ENCODE results near the gene TCEA3. TPM values are rescaled to one million over a fixed set of nuclear protein-coding genes. Genes with fewer than 3 reads are reported as not detected.

Gene TCEA3
- total and polyA plus RNA-seq, 2 donors (not counting 3 experiments of a cell fraction or from before 2014, with no cell fraction given): 1.5 to 3.7 TPM

DNA sequence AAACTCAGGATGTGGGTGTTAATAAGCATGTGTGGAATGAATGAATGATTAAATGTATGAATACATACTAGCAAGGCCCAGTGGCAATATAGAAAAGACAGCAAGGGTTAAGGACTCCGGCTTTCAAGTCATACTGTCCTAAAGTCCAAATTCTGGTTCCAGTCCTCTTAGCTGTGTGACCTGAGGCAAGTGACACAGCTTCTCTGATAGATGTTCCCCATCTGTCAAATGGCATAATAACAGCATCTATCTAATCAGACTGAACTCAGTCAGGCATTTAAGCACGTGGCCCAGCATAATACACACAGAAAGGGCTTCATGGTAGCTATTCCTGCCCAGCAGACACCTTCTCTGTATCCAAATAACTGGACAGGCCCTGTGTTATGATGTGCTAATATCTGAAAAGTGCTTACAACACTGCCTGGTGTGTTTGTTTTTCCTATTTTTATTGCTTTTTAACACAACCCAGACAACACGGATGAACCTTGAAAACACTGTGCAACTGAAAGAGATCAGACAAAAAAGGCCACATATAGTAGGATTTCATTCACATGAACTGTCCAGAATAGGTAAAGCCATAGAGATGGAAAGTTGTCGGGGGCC lies 47.0 kb upstream of the TCEA3 start:
- H3K27ac ChIP-seq (ENCODE audit: insufficient read depth, low read depth, low read length): no peak overlapping the region
- dilution Hi-C loops (cut with MboI; ENCODE audit: extremely low pct_ligation_motif_present, low sequenced_read_pairs): no loop called here
- POLR2A ChIA-PET: no interaction called here
- H3K36me3 ChIP-seq (ENCODE audit: control insufficient read depth in 2 of 2, extremely low read depth in 1 of 2, insufficient read depth in 2 of 2, low read length in 2 of 2): no peaks in the 10 kb centered on the region
- TF ChIP-seq POLR2AphosphoS5 (IDR thresholded peaks at IDR 0.05; ENCODE audit: insufficient read depth, low read depth, low read length): no peak
- TF ChIP-seq, protein P1, sequence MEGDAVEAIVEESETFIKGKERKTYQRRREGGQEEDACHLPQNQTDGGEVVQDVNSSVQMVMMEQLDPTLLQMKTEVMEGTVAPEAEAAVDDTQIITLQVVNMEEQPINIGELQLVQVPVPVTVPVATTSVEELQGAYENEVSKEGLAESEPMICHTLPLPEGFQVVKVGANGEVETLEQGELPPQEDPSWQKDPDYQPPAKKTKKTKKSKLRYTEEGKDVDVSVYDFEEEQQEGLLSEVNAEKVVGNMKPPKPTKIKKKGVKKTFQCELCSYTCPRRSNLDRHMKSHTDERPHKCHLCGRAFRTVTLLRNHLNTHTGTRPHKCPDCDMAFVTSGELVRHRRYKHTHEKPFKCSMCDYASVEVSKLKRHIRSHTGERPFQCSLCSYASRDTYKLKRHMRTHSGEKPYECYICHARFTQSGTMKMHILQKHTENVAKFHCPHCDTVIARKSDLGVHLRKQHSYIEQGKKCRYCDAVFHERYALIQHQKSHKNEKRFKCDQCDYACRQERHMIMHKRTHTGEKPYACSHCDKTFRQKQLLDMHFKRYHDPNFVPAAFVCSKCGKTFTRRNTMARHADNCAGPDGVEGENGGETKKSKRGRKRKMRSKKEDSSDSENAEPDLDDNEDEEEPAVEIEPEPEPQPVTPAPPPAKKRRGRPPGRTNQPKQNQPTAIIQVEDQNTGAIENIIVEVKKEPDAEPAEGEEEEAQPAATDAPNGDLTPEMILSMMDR (IDR thresholded peaks at IDR 0.05; ENCODE audit: extremely low read depth in 1 of 2, insufficient read depth in 1 of 2, low read depth in 1 of 2, low read length in 2 of 2): no peak
- no peak for TF ChIP-seq GATA2 (IDR thresholded peaks at IDR 0.05; ENCODE audit: insufficient read depth, insufficient read length, low read depth, low read length)
- no peak for TF ChIP-seq JUN (IDR thresholded peaks at IDR 0.05; ENCODE audit: borderline replicate concordance, insufficient read depth, insufficient read length, low read depth)
- TF ChIP-seq, protein P2, sequence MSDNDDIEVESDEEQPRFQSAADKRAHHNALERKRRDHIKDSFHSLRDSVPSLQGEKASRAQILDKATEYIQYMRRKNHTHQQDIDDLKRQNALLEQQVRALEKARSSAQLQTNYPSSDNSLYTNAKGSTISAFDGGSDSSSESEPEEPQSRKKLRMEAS (IDR thresholded peaks at IDR 0.05; ENCODE audit: insufficient read depth, insufficient read length): no peak
- TF ChIP-seq EZH2 (IDR thresholded peaks at IDR 0.05; ENCODE audit: borderline replicate concordance, low read depth, low read length, severe bottlenecking): no peak
- TF ChIP-seq POLR2A (IDR thresholded peaks at IDR 0.05; ENCODE audit: low read depth, low read length): no peak
- no peak for TF ChIP-seq FOS (IDR thresholded peaks at IDR 0.05; ENCODE audit: borderline replicate concordance, insufficient read depth, low read length)
- TF ChIP-seq MYC (IDR thresholded peaks at IDR 0.05; ENCODE audit: low read depth, low read length): no peak
- H3K79me2 ChIP-seq (ENCODE audit: control insufficient read depth, insufficient read depth, low read length): no peaks in the 10 kb centered on the region
- no peak overlapping the region for H3K4me2 ChIP-seq (ENCODE audit: insufficient read depth, low read length)
- no peaks in the 10 kb centered on the region for H3K9me1 ChIP-seq (replicated peaks; ENCODE audit: control insufficient read depth, extremely low read depth, insufficient read depth, low read length)
- DNase-seq (ENCODE audit: low read depth, low spot score) (no peak), FAIRE-seq (no peak)
- H3K9ac ChIP-seq (replicated peaks; ENCODE audit: extremely low read depth, insufficient read depth, low read length): no peak overlapping the region
- H3K4me3 ChIP-seq (replicated peaks in 1 of 3; ENCODE audit: insufficient read depth in 1 of 3, low read depth in 1 of 3, low read length in 3 of 3): no peak overlapping the region
- H3K4me1 ChIP-seq (ENCODE audit: control insufficient read depth, extremely low read depth, insufficient read depth, low read length): peaks cover 13% of the 10 kb centered on the region
- H4K20me1 ChIP-seq (replicated peaks; ENCODE audit: control insufficient read depth, extremely low read depth, insufficient read depth, low read length): no peaks in the 10 kb centered on the region
- H2AFZ ChIP-seq (ENCODE audit: low read depth, low read length): no peak overlapping the region
- CTCF ChIA-PET: interaction anchor here (1.4 to 3.1 kb wide), 3 partner anchors 12 to 127 kb away, joined by 4 to 14 read pairs (median 7); partner anchors contain the start of genes ASAP3 and HNRNPR
- intact Hi-C loops (cut with micrococcal nuclease): no loop called here
- H3K27me3 ChIP-seq (ENCODE audit: control insufficient read depth in 2 of 2, insufficient read depth in 2 of 2, low read length in 2 of 2): no peaks in the 10 kb centered on the region
- H3K9me3 ChIP-seq (replicated peaks; ENCODE audit: control insufficient read depth, insufficient read depth, low read length): no peaks in the 10 kb centered on the region
- no TSS peak for BruUV-seq (replicated peaks)
